NCI-H82 treated with DMSO at 0.1 percent for 48 hours (cell line): ENCODE data around the gene PHF3.

Experiments used
- DNase-seq: peaks from one replicate; lab custom pipeline; 2025; ENCODE audit not compliant: unreplicated experiment; lab: John Stamatoyannopoulos, UW

PHF3 gene

GRCh38 chr6:63643862-63644261 is 8.3 kb downstream of the PHF3 start:
- no peak for DNase-seq

GRCh38 chr6:63644668-63645326 is 9.2 kb downstream of the PHF3 start:
- no peak for DNase-seq

- no peak for DNase-seq
Measured at GRCh38 chr6:63649269-63649668, 13.7 kb downstream of the PHF3 start.

GRCh38 chr6:63649847-63650265 is 14.3 kb downstream of the PHF3 start:
- DNase-seq, result no peak

GRCh38 chr6:63652980-63653379 is 17.4 kb downstream of the PHF3 start:
- no peak for DNase-seq

GRCh38 chr6:63660757-63661156 is 25.2 kb downstream of the PHF3 start:
- DNase-seq, result no peak

GRCh38 chr6:63661769-63662168 is 26.2 kb downstream of the PHF3 start:
- DNase-seq, result no peak

GRCh38 chr6:63663147-63663955 is 27.7 kb downstream of the PHF3 start:
- DNase-seq, result no peak

- no peak for DNase-seq
Measured at GRCh38 chr6:63663956-63664281, 28.3 kb downstream of the PHF3 start.

GRCh38 chr6:63671098-63671754 is 35.6 kb downstream of the PHF3 start:
- no peak for DNase-seq

- no peak for DNase-seq
Measured at GRCh38 chr6:63672582-63673129, 37.1 kb downstream of the PHF3 start.

GRCh38 chr6:63673692-63674091 is 38.1 kb downstream of the PHF3 start:
- DNase-seq, result no peak

GRCh38 chr6:63674635-63675034 is 39.0 kb downstream of the PHF3 start:
- DNase-seq, result no peak

GRCh38 chr6:63675138-63675537 is 39.5 kb downstream of the PHF3 start:
- DNase-seq, result no peak

GRCh38 chr6:63676412-63677114 is 41.0 kb downstream of the PHF3 start:
- no peak for DNase-seq

GRCh38 chr6:63677282-63677681 is 41.7 kb downstream of the PHF3 start:
- DNase-seq, result no peak

GRCh38 chr6:63683071-63683603 is 47.5 kb downstream of the PHF3 start:
- DNase-seq, result no peak

GRCh38 chr6:63685446-63686379 is 50.1 kb downstream of the PHF3 start:
- DNase-seq, result no peak

GRCh38 chr6:63689421-63689820 is 53.8 kb downstream of the PHF3 start:
- no peak for DNase-seq

- DNase-seq, result no peak
Measured at GRCh38 chr6:63690221-63690620, 54.6 kb downstream of the PHF3 start.
